GM19463 (cell line): ENCODE results near the gene MYCBPAP.

Experiments
- ATAC-seq: cut with Tn5 transposase; IDR thresholded peaks from one replicate; pipeline ENCODE4 v1.9.1; 2021; ENCODE audit warnings: mild to moderate bottlenecking, moderate library complexity; ENCODE audit not compliant: unreplicated experiment

MYCBPAP gene

GRCh38 chr17:50535407-50535806 lies 27.2 kb downstream of the MYCBPAP start:
- ATAC-seq, result no peak

DNA sequence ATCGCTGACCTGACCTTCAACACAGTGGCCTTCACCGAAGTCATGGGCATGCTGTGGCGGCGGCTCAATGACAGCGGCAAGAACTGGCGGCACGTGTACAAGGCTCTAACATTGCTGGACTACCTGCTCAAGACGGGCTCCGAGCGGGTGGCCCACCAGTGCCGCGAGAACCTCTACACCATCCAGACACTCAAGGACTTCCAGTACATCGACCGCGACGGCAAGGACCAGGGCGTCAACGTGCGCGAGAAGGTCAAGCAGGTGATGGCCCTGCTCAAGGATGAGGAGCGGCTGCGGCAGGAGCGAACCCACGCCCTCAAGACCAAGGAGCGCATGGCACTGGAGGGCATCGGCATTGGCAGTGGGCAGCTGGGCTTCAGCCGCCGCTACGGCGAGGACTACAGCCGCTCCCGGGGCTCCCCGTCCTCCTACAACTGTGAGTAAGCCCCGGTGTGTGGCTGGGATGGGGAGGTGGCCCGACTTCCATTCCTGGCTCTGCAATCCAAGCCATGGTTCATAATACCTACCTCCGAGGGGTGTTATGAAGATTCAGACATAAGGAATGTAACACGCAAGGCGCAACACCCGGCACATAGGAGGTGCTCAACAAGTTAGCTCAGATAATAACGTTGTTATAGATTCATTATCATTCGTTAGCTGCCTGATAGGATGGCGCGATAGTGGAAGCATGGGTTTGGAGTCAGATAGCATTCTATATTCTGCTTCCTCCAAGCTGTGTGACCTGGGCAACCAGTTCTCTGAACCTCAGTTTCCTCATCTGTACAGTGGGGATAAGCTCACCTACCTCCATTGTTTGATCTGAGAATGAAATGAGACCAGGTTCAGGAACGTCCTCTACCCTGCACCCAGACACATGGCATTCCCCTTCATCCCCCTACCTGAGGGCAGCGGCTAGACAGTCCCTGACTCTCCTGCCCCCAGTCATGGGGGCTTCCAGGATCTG lies 28.7 kb downstream of the MYCBPAP start:
- ATAC-seq, result no peak

DNA sequence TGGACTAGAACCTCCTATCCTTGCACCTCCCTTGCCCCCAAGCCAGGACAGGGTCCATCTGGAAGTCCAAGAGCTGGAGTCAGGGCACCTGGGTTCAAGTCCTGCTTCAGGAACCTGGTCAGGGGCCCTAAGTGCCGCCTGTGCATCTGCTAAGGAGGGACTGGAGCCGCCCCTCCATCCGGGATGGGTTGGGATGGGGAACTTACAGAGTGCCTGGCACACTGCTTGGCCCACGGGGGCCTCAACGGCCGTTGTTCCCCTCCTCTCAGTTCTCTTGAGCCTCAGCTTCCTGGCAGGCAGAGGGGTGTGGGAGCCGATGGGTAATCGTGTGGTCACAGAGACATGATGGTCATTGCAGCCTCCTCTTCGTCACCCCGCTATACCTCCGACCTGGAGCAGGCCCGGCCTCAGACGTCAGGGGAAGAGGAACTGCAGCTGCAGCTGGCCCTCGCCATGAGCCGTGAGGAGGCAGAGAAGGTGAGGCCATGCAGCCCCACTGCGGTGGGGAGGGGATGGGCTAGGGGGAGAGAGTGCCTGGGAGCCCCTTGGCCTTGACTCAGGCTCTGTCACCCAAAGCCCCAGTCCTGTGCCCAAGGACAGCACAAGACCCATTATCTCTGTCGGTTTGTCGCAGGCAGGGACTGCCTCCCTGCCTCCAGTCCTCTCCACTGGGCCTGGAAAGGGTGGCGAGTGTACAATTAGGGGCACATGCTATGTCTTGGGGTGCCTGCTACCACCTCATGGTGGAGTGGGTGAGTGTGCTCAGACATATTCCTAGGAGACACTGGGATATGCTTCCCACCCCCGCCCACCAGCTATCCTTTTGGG lies 29.7 kb downstream of the MYCBPAP start:
- no peak for ATAC-seq

GRCh38 chr17:50538549-50539410 lies 30.5 kb downstream of the MYCBPAP start:
- no peak for ATAC-seq

GRCh38 chr17:50539762-50540559 lies 31.7 kb downstream of the MYCBPAP start:
- ATAC-seq, result no peak

DNA sequence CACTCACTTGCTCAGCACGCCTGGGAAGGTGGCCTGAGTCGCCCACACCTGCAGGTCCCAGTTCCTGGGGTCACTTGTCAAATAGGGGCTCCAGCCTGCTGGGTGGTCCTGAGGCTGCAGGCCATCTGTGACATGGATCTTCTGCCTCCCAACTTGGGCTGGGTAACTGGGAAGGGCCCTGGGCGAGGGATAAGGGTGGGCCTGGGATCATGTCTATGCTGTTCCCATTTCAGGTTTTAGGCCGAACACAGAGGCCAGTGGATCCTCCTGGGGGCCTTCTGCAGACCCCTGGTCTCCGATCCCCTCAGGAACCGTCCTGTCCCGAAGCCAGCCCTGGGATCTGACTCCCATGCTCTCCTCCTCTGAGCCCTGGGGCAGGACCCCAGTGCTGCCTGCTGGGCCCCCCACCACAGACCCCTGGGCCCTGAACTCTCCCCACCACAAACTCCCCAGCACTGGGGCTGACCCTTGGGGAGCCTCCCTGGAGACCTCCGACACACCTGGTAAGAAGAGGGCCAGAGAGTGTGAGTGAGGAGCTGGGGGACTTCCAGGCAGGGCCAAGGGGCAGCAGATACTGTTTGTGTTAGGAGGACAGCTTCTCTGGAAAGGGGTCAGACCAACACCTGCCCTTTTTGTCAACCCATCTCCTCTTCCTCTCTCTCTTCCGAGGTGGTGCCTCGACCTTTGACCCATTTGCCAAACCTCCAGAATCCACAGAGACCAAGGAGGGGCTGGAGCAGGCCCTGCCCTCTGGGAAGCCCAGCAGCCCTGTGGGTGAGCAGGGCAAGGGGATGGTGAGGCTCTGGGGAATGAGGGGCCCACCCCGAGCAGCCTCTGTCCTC lies 32.5 kb downstream of the MYCBPAP start:
- ATAC-seq, result no peak

DNA sequence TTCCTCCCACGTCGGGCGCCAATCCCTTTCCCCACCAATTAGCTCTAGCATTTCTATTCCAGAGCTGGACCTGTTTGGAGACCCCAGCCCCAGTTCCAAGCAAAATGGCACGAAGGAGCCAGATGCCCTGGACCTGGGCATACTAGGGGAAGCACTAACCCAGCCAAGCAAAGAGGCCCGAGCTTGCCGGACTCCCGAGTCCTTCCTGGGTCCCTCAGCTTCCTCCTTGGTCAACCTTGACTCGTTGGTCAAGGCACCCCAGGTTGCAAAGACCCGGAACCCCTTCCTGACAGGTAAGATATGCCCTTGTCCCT lies 33.1 kb downstream of the MYCBPAP start:
- ATAC-seq, result no peak

- ATAC-seq, result peak; percentile 78
These were observed 33.8 kb downstream of the MYCBPAP start for GRCh38 chr17:50541716-50542688.

GRCh38 chr17:50542795-50543774 lies 34.8 kb downstream of the MYCBPAP start:
- ATAC-seq, result no peak

DNA sequence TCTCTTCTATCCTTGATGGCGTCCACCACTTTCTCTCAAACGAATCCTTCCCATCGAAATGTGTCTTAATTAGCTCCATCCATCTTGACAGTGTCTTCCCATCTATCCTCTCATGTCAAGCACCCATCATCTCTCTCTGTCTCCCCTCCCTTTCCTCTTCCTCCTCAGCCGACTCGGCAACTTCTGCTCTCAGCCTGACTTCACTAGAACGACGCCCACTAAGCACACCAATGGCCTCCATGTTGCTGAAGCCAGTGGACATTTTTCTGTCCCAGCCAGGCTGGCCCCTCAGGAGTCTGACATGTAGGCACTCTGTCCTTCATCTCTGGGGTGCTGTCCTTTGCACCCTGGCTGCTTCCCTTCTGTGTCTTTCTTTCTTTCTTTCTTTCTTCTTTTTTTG lies 36.3 kb downstream of the MYCBPAP start:
- no peak for ATAC-seq

- ATAC-seq, result no peak
These were observed 37.1 kb downstream of the MYCBPAP start for GRCh38 chr17:50545311-50545710.

GRCh38 chr17:50546701-50547034 lies 38.4 kb downstream of the MYCBPAP start:
- ATAC-seq, result no peak

- peak; percentile 81 for ATAC-seq
These were observed 38.9 kb downstream of the MYCBPAP start, which contains the start of gene SPATA20 for GRCh38 chr17:50547035-50547735. Gene SPATA20, plus strand, starts transcription at chr17:50547174. Its CDS starts 35 bp downstream, at chr17:50547209.

DNA sequence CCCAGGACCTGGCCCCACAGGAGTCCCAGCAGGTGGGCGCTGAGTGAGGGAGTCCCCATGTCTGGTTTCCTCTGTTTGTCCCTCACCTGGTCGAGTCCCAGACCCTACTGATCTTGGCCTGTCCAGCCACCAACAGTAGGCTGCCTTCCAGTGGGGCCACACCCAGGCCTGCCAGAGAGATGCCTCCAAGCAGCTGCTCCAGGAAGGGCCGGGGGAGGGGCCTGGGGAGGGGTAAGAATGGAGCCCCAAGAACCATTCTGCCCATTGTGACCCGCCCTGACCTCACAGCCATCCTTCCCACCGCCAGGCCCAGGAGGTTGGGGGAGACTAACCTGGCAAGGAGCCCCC lies 39.5 kb downstream of the MYCBPAP start:
- ATAC-seq, result no peak

DNA sequence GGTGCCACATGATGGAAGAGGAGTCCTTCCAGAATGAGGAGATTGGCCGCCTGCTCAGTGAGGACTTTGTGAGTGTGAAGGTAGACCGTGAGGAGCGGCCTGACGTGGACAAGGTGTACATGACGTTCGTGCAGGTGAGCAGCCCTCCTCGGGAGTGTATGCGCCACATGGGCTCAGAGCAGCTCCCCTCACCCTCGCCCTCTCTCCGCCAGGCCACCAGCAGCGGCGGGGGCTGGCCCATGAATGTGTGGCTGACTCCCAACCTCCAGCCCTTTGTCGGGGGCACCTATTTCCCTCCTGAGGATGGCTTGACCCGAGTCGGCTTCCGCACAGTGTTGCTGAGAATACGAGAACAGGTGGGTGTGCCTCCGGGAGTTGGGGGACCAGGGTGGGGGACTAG lies 40.6 kb downstream of the MYCBPAP start:
- no peak for ATAC-seq

- ATAC-seq, result no peak
These were observed 41.2 kb downstream of the MYCBPAP start for GRCh38 chr17:50549256-50549941.
